Embryonic facial prominence (tissue), 1 donor: Measurements from ENCODE around the gene ERLIN1.

Experiments
- DNase-seq: peaks from one replicate; pipeline ENCODE4 v3.0.0-alpha.2; 2016; ENCODE audit errors: extremely low spot score

ERLIN1 gene

DNA sequence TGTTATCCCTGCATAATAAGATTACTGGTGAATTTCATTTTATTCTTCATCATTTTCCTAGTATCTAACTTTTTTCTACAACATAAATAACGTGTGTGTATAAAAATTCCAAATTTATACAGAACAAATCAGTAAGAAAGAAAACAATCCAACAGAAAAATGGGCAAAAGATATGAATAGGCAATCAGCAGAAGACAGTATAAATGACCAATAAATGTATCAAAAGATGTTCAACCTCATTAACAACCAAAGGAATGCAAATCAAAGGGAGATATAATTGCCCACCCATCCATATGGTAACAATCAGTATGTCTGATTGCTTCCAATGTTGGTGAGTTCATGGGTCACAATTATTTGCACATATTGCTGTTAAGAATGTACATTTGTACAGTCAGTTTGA is 13.5 kb downstream of the ERLIN1 start:
- no peak for DNase-seq

DNA sequence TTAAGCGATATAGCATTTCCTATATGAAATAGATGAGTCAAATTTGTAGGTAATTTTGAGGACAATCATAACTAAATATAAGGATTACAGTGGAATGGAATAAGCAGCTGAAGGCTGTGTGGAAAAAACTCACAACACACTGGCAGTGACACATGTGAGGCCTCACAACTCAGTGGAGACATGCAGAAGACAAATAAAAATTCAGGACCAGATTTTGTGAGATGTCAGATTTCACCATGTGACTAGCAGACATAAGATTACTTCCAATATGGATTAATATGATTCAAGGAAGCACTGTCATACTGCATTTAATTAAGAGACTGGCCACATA is 17.6 kb downstream of the ERLIN1 start:
- DNase-seq = no peak

DNA sequence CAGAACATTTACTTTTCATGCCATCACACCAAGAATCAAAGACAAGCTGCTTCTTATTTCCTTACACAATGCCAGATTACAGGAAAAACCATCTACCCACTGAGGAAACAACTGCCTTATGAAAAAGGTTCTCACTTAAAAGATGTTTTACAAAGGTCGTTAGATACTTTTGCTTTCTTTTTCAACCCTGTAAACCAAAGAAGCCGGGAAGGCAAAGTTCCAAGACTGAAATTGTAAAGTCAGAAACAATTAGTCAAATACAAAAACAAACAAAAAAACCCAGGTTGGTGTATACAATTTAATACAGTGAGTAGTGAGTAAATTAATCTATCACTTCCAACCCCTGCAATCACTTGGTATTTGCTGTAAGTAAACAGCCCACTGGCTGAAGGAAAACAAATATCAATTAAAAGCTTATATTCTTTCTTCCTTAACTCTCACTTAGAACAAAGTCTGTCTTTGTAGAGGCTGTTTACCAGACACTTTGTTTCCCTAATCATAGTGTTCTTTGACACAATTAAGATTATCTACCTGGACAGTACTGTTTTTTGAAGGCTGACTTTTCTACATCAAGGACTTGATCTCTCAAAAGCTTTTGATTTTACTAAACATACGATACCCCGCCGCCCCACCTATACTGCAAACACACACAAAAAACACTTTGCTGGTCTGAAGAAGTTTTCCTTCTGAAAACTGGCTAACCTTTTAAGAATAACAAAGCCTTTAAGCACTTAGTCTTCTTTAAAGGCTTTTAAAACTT is 18.1 kb downstream of the ERLIN1 start:
- DNase-seq = no peak

DNA sequence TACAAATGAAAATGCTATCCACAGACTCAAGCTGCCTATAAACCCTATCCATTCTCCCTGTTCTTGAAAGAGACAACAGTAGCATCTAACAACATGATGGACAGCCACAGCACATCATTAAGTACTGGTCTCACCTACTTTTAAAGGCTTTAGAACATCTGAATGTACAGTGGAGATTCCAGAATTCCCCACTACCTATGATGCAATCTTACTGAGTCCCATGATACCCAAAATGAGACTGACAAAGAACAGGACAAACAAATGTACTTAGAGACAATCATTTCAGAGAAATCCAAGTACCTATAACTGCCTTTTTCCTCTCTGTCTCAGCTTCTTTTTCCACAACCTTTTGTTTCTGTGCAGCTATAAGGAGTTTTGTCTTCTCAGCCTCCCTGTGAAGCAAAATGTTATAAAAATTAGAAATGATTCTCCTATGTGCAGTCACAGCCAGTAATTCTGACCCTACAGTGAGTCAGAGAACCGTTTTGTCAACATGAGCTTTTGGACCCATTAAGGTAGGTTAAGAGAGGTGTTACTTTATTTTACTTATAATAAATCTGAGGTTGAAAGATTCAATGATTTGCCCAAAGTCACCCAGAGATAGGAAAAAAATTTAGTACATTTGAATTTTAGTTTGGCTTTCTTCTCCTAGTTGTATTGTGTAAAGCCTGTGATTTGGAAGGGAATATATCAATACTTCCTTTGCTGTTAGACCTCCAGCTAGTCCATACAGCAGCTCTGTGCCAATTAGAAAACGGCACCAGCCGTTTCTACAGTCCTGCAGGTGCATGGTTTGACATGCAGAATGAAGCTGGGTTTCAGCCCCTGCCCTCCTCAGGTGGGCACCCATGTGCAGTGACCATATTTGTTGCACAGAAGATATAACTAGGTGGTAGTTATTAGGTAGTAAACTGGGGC is 21.9 kb downstream of the ERLIN1 start:
- DNase-seq = no peak

DNA sequence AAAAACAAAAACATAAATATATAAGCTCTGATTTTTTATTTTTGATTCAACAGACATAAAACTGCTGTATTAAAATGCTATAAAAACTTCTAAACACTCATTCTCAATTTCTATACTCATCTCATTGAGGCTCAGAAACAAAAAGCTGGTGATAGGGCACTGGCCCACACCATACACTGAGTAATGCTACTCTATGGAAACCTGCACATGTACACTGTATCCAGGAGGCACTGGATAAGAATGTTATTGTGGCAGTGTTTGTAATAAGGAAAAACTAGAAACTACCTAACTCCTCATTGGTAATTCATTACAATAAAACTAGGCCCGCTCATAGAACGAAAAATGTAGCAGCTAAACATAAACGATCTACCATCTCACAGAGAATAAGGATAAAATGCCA is 23.1 kb downstream of the ERLIN1 start:
- DNase-seq = no peak

DNA sequence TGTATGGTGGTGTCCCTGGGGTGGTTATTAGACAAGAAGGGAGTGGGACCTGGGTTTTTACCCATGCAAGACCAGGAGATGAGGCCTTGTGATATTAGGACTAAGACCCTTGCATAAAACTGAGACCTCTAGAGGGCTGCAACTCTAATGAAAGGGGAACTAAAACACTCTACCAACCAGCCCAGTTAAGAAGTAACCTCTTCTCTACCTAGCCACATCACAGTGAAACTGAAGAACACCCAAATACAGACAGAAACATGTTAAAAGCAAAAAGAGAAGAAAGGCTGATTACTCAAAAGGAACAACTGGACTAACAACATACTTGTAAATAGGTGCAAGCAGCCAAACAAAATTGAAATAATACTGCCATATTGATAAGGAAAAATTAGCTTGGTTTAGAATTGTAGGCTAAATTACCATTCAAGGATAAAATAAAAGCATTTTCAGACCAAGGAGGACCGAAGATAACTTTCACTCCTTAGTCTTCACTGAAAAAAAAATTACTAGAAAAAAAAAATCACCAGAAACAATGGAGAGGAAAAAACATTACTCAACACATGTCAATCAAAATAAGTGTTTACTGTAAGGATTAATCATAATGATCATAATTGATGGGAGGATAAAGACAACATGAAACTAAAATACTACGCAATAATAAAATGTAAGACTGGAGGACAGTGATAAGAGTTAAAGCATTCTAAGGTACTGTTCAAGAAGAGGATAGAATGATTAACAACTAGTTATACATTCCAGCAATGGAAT is 27.6 kb downstream of the ERLIN1 start:
- DNase-seq = no peak

DNA sequence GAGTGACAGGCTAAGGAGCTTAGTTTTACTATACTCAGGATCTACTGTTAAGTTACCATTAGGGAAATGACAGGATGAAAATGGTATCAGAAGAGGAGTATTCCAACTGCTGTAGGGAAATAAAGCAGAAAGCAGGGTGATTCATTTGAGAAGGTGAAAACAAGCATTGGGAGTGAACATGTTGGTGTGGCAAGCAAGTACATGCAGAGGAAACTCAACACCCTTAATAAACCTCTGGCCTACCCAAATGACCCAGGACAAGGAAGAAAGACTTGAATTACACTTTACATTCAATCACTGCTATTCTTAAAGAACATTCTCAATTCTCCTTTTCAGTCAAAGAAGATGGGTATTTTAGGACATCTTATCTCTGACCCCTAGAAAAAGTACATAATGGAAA is 28.7 kb downstream of the ERLIN1 start:
- DNase-seq = no peak

DNA sequence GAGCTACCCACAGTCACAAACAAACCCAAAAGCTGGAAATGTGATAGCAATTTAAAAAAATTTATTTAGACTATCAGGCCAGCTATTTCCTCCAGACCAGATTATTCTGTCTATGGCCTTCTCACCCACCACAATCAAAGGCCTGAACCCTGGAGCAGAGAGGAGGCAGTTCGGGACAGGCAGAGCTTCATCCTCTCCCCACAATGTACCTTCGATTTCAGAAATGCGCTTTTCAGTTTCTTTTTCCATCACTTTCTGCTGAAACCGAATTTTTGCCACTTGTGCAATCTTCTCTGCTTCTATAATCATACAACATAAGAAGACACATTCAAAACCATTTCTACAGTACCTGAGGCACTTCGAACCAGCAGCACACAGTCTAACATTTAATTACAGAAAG is 29.9 kb downstream of the ERLIN1 start:
- no peak for DNase-seq

DNA sequence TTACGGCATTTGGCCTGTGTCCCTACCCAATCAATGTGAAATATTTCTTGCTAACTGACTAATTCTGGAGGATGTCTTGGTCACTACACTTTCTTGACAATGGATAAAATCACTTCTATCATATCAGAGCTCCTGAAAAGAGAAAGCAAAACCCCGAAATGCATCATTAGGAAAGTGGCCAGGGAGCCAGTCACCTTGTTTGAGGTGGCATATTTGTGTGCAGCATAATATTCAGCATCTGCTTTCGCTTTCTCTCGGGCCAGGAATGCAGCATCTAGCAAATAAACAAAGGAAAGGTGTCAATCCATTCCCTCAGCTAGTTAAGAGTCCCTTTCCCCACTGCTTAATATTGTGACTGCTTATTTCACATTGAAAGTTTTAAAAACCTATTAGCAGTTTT is 31.2 kb downstream of the ERLIN1 start:
- no peak for DNase-seq

DNA sequence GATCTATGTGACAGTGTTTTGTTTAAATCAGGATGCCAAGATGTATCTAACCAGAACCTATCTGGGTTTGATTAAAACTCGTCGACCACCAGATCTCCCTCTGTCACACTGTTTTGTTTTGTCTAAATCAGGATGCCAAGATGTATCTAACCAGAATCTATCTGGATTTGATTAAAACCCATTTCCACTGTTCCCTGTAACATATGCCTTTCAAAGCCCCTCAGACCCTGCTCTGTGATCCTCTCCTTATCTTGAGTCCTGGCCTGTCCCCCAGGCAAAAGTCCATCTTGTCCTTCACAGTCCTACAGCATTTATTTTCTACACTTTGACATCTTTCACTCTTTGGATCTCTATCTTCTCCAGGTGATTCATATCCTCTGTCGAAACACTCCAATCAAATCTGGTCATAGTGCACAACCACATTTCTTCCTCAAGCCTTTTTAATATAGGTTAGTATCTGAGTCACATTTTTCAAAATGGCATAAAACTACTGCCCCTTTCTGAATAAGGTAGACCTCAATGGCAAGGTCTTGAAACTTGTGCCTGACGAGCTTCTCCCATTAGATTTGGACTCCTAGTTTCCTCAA is 32.5 kb downstream of the ERLIN1 start:
- DNase-seq = no peak

DNA sequence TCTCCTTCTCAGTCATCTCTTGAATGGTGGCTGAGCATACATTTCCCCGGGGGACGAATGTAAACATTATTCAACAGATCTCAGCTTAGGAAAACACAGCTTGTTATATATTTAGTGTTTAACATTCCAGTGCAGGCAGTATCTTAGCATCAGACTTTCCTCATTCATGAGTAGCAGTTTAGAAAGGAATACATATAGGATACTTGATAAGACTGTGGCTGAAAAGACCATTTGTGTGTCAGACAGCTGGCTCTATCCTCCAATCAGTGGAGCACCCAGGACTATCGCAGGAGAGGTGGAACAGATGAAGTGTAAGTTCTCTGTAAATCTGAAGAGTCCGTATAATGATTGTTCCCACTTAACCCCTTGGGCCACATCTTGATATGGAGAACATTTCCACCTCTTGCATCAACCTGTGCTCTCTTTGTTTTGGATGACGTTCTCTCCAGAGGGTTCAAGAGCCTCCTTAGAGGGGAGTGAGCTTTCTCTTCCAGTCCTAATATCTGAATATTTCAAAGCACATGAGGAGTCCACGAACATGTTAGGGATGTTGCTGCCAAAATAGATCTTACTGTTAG is 34.0 kb downstream of the ERLIN1 start:
- no peak for DNase-seq

DNA sequence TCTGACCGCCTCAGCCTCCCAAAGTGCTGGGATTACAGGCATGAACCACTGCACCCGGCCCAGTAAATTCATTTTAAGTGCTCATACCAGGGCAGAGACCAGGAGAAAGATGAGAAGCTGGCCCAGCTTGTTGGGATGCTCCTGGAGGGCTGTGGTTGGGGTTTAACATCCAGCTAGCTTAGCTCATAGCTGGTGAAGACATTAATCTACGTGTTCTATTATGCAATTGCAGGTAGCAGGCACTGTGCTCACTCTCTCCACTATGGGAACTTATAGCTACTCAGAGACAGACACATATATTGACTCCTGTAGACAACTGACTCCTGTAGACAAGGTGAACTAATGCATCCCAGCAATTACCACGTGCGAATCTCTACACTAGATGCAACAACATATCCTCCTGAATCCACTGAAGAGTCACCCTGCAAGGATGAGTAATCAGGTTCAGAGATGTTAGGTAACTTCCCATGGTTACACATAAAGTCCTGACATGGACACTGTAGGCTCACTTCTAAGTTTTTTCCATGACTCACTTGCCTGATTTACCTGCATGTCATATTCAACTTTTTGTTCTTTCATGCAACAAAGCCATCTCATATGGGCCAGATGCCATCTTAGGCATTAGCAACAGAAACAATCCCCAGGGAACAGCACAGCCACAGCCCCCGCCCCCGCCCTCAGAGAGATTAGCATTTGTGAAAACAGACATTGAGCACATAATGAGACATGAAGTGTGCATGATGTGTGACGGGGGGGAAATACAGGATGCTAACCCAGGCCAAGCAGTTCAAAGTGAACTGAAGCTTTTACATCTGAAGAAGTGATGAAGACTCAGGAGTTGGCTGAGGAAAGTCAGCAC is 37.2 kb downstream of the ERLIN1 start:
- no peak for DNase-seq

DNA sequence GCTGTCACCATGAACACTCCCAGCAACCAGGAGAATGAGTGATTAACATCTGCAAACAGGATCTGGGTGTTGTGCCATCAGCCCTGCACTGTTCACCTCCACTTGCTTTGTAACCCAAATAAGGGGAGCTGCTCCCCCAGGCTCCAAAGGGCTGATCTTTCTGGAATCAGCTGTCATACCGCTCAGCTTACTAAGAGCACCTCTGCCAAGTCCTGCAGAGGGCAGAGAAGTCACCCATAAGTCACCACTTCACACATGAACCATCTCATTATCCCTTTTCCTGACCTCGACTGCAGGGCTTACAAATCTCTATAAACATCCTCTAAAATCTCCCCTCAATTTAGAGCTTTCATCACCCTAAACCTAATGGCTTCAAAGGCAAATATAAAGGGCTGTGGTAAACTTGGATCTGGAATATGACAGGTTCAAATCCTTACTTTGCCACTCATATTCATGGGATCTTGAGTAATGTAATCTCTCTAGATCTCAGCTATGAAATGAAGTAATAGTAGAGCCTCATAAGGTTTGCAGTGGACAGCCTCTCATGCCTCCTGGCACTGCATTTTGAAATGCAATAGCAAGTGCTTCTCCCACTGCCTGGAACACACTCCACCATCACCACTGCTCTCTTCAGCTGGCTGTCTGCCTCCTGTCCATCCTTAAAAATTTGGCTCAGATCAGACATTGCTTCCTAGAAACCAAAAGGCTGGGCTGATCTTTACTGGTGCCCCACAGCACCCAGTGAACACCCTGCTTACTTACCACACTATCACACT is 38.8 kb downstream of the ERLIN1 start:
- DNase-seq = no peak

DNA sequence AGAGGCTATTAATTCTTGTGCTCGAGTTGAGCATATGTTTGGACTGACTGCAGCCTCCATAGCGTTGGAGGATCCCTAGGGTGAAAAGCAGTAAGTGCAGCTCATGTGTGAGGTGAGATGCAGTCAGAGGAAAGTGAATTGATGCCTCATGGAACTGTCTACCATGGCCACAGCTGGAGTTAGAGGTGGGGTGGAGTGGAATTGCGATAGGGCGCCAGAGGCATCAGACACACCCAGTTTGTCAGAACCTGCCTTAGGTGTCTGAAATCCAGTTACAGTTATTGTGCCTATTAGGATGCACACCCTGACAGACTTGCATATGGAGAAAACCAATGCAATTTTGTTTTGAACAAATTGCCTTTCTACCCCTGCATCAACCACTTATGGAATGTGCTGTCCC is 39.4 kb downstream of the ERLIN1 start:
- no peak for DNase-seq

DNA sequence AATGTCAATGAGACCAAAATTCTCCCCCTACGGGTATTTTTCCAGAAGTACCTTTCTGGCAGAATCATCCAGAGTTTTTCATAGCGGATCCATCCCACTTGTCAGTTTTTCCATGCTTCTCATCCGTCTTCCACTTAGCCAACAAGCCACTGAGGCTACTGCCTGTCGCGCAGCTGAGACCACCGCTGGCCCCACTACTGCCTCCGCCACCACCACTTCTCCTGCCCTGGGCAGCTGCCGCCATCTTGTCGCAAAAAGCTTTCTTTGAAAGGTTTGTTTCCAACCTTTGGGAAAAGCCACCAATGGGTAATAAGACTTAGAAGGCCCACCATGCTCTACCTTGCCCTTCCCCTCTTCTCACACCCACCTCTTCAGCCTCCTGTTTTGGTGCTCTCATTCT is 42.1 kb downstream of the ERLIN1 start:
- DNase-seq = no peak

DNA sequence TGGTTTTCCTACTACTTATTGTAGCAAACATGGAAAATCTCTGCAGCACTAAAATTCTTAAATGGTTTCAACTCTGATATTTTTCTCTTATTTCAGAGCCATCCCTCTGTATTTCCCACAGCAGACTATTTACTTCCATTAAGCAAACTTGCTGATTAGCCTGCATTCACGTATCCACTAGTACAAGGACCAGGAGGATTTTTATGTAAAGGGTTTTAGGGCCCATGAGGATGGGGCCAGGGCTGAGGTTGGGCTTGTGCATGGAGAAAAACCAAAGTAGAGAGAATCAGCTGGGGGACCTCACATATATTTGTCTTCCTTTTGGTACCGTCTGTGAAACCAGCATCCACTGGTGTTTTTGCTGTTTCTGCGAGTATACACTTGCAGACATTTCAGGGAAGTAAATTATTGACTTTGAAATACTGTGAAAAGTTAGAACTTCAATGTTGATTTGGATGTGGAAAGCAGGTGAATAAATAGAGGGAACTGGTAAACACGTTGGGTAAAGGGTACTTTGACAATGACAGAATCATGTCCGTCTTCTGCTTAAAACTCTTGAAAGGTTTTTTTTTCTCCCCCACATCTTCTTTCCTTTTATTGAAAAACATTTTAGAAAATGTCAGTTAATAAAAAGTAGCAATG is 44.3 kb downstream of the ERLIN1 start:
- DNase-seq = no peak

DNA sequence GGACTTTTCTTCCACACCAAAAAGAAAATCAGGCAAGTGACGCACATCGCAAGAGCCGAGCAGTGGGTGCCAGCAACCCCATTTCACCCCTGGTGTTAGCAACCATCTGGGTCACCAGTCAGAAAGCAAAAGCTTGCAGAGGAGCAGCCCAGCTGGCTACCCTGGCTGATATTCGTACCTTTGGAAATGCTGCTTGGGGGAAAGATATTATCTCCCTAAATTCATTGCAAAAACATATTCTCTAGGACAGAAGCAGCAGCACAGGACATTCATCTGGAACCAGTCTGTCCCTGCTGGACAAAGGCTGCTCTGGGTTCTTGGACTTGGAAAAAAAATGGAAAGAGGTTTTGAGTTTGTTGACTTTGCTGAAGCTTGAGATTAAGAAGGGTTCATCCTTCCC is 45.8 kb downstream of the ERLIN1 start:
- DNase-seq = no peak

DNA sequence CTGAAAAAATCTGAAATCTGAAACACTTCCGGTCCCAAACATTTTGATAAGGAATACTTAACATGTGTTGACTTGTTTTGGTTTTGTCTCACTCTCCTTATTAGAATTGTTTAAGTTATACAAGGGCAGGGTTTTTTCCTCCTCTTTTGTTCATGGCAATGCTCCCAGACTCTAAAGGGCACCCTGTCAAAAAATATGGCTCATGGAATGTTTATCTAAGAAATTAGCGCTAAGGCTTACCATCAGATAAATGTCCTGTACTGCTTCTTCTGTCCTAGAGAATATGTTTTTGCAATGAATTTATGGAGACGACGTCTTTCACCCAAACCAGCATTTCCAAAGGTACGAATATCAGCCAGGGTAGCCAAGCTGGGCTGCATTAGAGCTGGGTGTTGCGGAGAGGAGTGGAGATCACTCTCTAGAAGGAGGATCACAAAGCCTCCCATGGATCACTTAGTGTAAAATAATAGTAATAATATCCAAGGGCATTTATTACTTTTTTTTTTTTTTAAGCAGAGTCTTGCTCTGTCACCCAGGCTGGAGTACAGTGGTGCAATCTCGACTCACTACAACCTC is 46.8 kb downstream of the ERLIN1 start:
- DNase-seq = no peak

DNA sequence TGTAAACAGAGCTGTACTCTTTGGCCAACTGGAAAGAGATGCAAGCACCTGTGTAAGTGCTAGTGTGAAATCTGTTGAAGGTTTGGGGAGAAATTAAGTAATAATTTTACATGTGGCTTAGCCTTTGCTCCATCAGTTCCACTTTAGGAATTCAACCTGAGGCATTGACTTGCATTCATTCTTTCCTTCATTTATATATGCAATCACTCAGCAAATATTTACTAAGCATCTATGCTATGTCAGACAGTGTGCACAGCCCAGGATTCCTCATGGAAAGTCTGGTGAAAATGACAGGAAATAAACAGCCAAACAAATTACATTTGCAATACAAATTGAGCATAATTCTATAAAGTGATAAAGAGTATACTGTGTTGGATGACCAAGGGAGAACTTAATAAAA is 50.3 kb downstream of the ERLIN1 start:
- no peak for DNase-seq
